Measurements from ENCODE around the gene MALAT1. TPM values are rescaled to one million over a fixed set of nuclear protein-coding genes. Genes with fewer than 3 reads are reported as not detected.

Gene MALAT1
- total and polyA plus RNA-seq, 10 of the 15 experiments (the other 5 are each of a cell fraction or from before 2014, with no cell fraction given), result 448 to 8,160 (median 2,019) TPM

DNA sequence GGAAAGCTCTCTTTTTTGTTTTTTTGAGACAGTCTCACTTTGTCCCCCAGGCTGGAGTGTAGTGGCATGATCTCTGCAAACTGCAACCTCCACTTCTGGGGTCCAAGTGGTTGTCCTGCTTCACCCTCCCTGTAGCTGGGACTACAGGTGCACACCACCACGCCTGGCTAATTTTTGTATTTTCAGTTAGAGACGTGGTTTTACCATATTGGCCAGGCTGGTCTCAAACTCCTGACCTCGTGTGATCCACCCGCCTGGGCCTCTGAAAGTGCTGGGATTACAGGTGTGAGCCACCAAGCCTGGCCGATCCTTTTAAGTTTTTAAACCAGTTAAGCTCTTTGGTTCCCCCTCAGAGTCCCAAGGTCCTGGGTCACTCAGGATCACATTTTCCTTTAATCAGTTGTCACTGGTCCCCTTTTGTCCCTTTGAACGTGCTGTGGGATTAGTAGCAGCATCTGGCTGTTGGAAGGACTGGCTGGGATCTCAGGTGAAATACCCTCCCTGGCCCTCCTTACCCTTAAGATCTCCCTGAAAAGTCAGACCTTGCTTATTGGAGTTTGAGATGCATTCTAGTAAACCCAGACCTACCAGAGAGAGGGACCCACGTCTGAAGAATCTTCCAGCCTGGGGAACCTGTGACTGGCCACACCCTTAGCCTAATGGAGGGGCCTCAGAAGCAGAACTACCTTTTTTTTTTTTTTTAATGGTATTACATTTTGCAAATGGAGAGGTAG is 8.1 kb downstream of the MALAT1 start (continued):
- TF ChIP-seq ZNF687 (IDR thresholded peaks at IDR 0.05), result peak; percentile 66
- TF ChIP-seq CBFB (IDR thresholded peaks at IDR 0.05; ENCODE audit: low read depth), result peak; percentile 83
- TF ChIP-seq NR2C2 (IDR thresholded peaks at IDR 0.05; ENCODE audit: borderline replicate concordance, control insufficient read depth, insufficient read length, low read depth), result no peak
- TF ChIP-seq MTA2 (IDR thresholded peaks at IDR 0.05; ENCODE audit: low read depth), result peak; percentile 36; the same call in 1 of the 2 replicates
- TF ChIP-seq, protein P1, sequence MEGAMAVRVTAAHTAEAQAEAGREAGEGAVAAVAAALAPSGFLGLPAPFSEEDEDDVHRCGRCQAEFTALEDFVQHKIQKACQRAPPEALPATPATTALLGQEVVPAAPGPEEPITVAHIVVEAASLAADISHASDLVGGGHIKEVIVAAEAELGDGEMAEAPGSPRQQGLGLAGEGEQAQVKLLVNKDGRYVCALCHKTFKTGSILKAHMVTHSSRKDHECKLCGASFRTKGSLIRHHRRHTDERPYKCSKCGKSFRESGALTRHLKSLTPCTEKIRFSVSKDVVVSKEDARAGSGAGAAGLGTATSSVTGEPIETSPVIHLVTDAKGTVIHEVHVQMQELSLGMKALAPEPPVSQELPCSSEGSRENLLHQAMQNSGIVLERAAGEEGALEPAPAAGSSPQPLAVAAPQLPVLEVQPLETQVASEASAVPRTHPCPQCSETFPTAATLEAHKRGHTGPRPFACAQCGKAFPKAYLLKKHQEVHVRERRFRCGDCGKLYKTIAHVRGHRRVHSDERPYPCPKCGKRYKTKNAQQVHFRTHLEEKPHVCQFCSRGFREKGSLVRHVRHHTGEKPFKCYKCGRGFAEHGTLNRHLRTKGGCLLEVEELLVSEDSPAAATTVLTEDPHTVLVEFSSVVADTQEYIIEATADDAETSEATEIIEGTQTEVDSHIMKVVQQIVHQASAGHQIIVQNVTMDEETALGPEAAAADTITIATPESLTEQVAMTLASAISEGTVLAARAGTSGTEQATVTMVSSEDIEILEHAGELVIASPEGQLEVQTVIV (IDR thresholded peaks at IDR 0.05; ENCODE audit: borderline replicate concordance, partially characterized antibody), result peak; percentile 8
- TF ChIP-seq NFIC (IDR thresholded peaks at IDR 0.05; ENCODE audit: low read depth, low read length), result peak; percentile 88
- TF ChIP-seq NR2C1 (IDR thresholded peaks at IDR 0.05), result no peak
- TF ChIP-seq ZSCAN29 (IDR thresholded peaks at IDR 0.05), result 0 out of 2 replicates have a peak, but pooled peaks have one; percentile 55
- TF ChIP-seq ZNF274 (IDR thresholded peaks at IDR 0.05; ENCODE audit: insufficient read depth, insufficient read length), result no peak
- peak; percentile 68 for TF ChIP-seq TAF1 (IDR thresholded peaks at IDR 0.05; ENCODE audit: borderline replicate concordance, low read depth, low read length)
- TF ChIP-seq MXI1 (IDR thresholded peaks at IDR 0.05; ENCODE audit: low read depth, low read length), result peak; percentile 79
- 0 out of 2 replicates have a peak, but pooled peaks have one; percentile 37 for TF ChIP-seq SREBF1 (IDR thresholded peaks at IDR 0.05; ENCODE audit: low read length)
- TF ChIP-seq BACH1 (IDR thresholded peaks at IDR 0.05; ENCODE audit: borderline replicate concordance), result peak; percentile 99
- TF ChIP-seq ZBTB4 (CRISPR knock-in tag; IDR thresholded peaks at IDR 0.05), result peak; percentile 91; the same call in 1 of the 2 replicates
- peak in 1 of 2 experiments; percentile 31; a peak in 1 of 4 replicates for TF ChIP-seq EP300 (IDR thresholded peaks at IDR 0.05; ENCODE audit: borderline replicate concordance in 1 of 2, control insufficient read depth in 1 of 2, low read depth in 2 of 2, low read length in 2 of 2)
- peak; percentile 91 for TF ChIP-seq HDAC6 (IDR thresholded peaks at IDR 0.05; ENCODE audit: unreplicated experiment)
- TF ChIP-seq CHD1 (IDR thresholded peaks at IDR 0.05; ENCODE audit: low read depth, low read length), result peak; percentile 85; the same call in 1 of the 2 replicates

Data from GM12878 (cell line).